ENCODE measurements around the gene RPL6. TPM values are rescaled to one million over a fixed set of nuclear protein-coding genes. Genes with fewer than 3 reads are reported as not detected.

Gene RPL6
- total and polyA plus RNA-seq, 9 of the 15 experiments (the other 6 are each of a cell fraction or from before 2014, with no cell fraction given): 1,519 to 3,103 (median 2,396) TPM

DNA sequence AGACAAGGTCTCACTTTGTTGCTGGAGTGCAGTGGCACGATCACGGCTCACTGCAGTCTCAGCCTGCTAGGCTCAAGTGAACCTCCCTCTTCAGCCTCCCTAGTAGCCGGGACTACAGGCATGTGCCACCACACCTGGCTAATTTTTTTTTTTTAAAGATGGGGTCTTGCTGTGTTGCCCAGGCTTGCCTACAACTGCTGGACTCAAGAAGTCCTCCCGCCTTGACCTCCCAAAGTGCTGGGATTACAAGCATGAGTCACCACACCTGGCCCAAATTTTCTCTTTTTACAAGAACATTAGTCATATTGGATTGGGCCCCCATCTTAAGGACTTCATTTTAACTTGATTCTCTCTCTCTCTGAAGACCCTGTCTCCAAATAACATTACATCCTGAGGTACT is 20.2 kb downstream of the RPL6 start:
- no TSS peak for BruUV-seq (replicated peaks)
- no peak for DNase-seq (ENCODE audit: extremely low read depth in 1 of 4, low spot score in 3 of 4)
- CTCF ChIA-PET (ENCODE audit: low intra/inter-chr PET ratio): no interaction called here
- TF ChIP-seq NFE2 (IDR thresholded peaks at IDR 0.05; ENCODE audit: low read depth) (no peak), RBM25 (IDR thresholded peaks at IDR 0.05; ENCODE audit: low read depth, low read length, severe bottlenecking) (peak; percentile 25), LEF1 (IDR thresholded peaks at IDR 0.05) (no peak), RUNX1 (IDR thresholded peaks at IDR 0.05; ENCODE audit: low read depth) (no peak), ZNF121 (CRISPR knock-in tag; conservative IDR thresholded peaks at IDR 0.05) (peak; percentile 77), ARID1B (IDR thresholded peaks at IDR 0.05) (no peak), GTF2F1 (IDR thresholded peaks at IDR 0.05; ENCODE audit: low read depth, low read length) (no peak), TCFL5 (CRISPR knock-in tag; conservative IDR thresholded peaks at IDR 0.05) (no peak)
- in situ Hi-C loops (cut with MboI) (loop anchor here (5.0 kb wide), 1 partner anchor 192 kb away; no protein-coding TSS in a partner anchor), intact Hi-C loops (cut with micrococcal nuclease) (loop anchor here (10.0 kb wide), 2 partner anchors 274 to 374 kb away; partner anchors contain the start of genes ERP29 and TMEM116)
- Histone ChIP-seq H3K9me1 (ENCODE audit: control insufficient read depth, insufficient read depth, low read length) (peaks cover 3% of the 10 kb centered on the region), H4K20me1 (replicated peaks; ENCODE audit: control insufficient read depth, insufficient read depth, low read length) (no peaks in the 10 kb centered on the region), H3K27ac (ENCODE audit: extremely low read depth, low read depth, low read length) (no peak overlapping the region), H3K9ac (ENCODE audit: insufficient read depth in 1 of 2, low read depth in 2 of 2, low read length in 2 of 2) (no peak overlapping the region), H3K4me3 (no peak overlapping the region), H3K79me2 (ENCODE audit: control insufficient read depth, insufficient read depth, low read length) (no peaks in the 10 kb centered on the region), H2AFZ (ENCODE audit: low read depth, low read length) (no peak overlapping the region), H3K27me3 (ENCODE audit: control insufficient read depth in 2 of 2, insufficient read depth in 2 of 2, low read length in 2 of 2) (no peaks in the 10 kb centered on the region), H3K4me2 (ENCODE audit: insufficient read depth, low read length) (no peak overlapping the region), H3K9me3 (replicated peaks; ENCODE audit: control insufficient read depth, insufficient read depth, low read depth, low read length) (no peaks in the 10 kb centered on the region), H3K36me3 (ENCODE audit: control insufficient read depth, insufficient read depth, low read length) (no peaks in the 10 kb centered on the region), H3K4me1 (replicated peaks in 1 of 2; ENCODE audit: control insufficient read depth in 2 of 2, insufficient read depth in 2 of 2, low read length in 2 of 2) (peaks cover 12 to 14% of the 10 kb centered on the region in 2 experiments)
- POLR2A ChIA-PET: no interaction called here
- no peak for ATAC-seq
- 43% methylated on average over 2 of the region's 4 CpGs for WGBS (ENCODE audit: insufficient coverage, low coverage, missing lambda C conversion rate)
- no peak for FAIRE-seq

All from K562 (cell line).